K562 (cell line): Measurements from ENCODE around the gene SLC25A45. TPM values are rescaled to one million over a fixed set of nuclear protein-coding genes. Genes with fewer than 3 reads are reported as not detected.
A peak's percentile ranks its signal among the peaks of the same experiment; 100 is the strongest.

Experiments
- CC2D1A ChIP-seq: fragments of 450-650 bp; IDR thresholded peaks from 2 replicates; pipeline ENCODE4 v1.6.1; 2017; ENCODE audit warnings: mild to moderate bottlenecking
- HMG20B ChIP-seq: fragments of 250-450 bp; sonication (Bioruptor Pico); IDR thresholded peaks from 2 replicates; pipeline ENCODE4 v1.5.0; 2021; ENCODE audit warnings: mild to moderate bottlenecking
- HNRNPL ChIP-seq: fragments of 200-400 bp; formaldehyde crosslinking; IDR thresholded peaks from 2 replicates; pipeline ENCODE4 v1.6.1; 2017; ENCODE audit warnings: low read depth, mild to moderate bottlenecking, low read length
- JUNB ChIP-seq: fragments of 450-650 bp; formaldehyde crosslinking; conservative IDR thresholded peaks from 2 replicates; pipeline ENCODE4 v1.4.0; 2020; ENCODE audit warnings: mild to moderate bottlenecking
- MAFK ChIP-seq: IDR thresholded peaks from 2 replicates; pipeline ENCODE4 v1.6.1; 2011; ENCODE audit warnings: low read length, improper control_type of control experiment
- MECOM ChIP-seq: fragments of 250-450 bp; sonication (Bioruptor Pico); IDR thresholded peaks from 2 replicates; pipeline ENCODE4 v1.8.0; 2022; ENCODE audit warnings: inconsistent platforms
- MEF2A ChIP-seq: IDR thresholded peaks from 2 replicates; pipeline ENCODE4 v1.6.1; 2011; ENCODE audit warnings: low read depth, mild to moderate bottlenecking, low read length, moderate library complexity; ENCODE audit not compliant: control insufficient read depth
- MEF2D ChIP-seq: conservative IDR thresholded peaks from 2 replicates; pipeline ENCODE4 v1.6.1; 2016; ENCODE audit warnings: low read depth, missing genetic modification characterization, missing compliant biosample characterization
- RUNX1 ChIP-seq: sonication (generic); IDR thresholded peaks from 2 replicates; pipeline ENCODE4 v1.6.1; 2016; ENCODE audit warnings: antibody characterized with exemption, low read depth
- SMAD1 ChIP-seq: fragments of 150-350 bp; IDR thresholded peaks from 2 replicates; pipeline ENCODE4 v1.6.1; 2014; ENCODE audit warnings: low read length, low read depth; ENCODE audit not compliant: partially characterized antibody
- SRSF1 ChIP-seq: fragments of 200-400 bp; formaldehyde crosslinking; IDR thresholded peaks from 2 replicates; pipeline ENCODE4 v1.6.1; 2017; ENCODE audit warnings: mild to moderate bottlenecking, low read depth, low read length, moderate library complexity
- ZMIZ1 ChIP-seq, 2 experiments: fragments of 150-350 bp in 1 of 2; IDR thresholded peaks; 2 replicates each; pipeline ENCODE4 v1.6.1; 2012 to 2016; ENCODE audit warnings: low read depth in 2 of 2, low read length in 2 of 2, mild to moderate bottlenecking in 1 of 2, moderate library complexity in 1 of 2
- ZNF407 ChIP-seq: fragments of 450-650 bp; IDR thresholded peaks from 2 replicates; pipeline ENCODE4 v1.6.1; 2016; ENCODE audit warnings: low read depth
- ZNF449 ChIP-seq: fragments of 250-450 bp; sonication (Bioruptor Pico); IDR thresholded peaks from 2 replicates; pipeline ENCODE4 v1.8.0; 2022; ENCODE audit warnings: moderate library complexity, mild to moderate bottlenecking, inconsistent platforms
- ZNF668 ChIP-seq: fragments of 250-450 bp; sonication (Bioruptor Pico); IDR thresholded peaks from 2 replicates; pipeline ENCODE4 v1.8.0; 2022; ENCODE audit warnings: mild to moderate bottlenecking, inconsistent platforms
- polyA plus RNA-seq, 8 experiments: library from polyadenylated mRNA; depleted of rRNA in 4 of 8; stranded (reverse) in 5 of 8; unstranded in 3 of 8; fragments of >200 nt; fragmentation: Nextera tagmentation in 2 of 8; fragmentation: Illumina TruSeq in 1 of 8; extraction: Ambion mirVana in 2 of 8; extraction: Trizol in 1 of 8; gene quantifications; 2 replicates each; pipeline versions ENCODE4 v1.2.1 to v1.2.3, GENCODE V29; 2011 to 2014; ENCODE audit warnings: inconsistent platforms in 1 of 8, missing spikeins in 1 of 8
- total RNA-seq, 7 experiments: library from RNA; depleted of rRNA in 6 of 7; stranded (reverse); fragments of >200 nt in 6 of 7; fragmentation: Illumina TruSeq in 2 of 7; extraction: Trizol in 2 of 7; gene quantifications; 2 replicates each; pipeline versions ENCODE4 v1.2.1 to v1.2.3, GENCODE V29; 2011 to 2021; ENCODE audit warnings: low replicate concordance in 1 of 7

Gene SLC25A45
- total and polyA plus RNA-seq, 9 of the 15 experiments (the other 6 are each of a cell fraction or from before 2014, with no cell fraction given), result 0.15 to 2.3 (median 0.68) TPM

- no peak for TF ChIP-seq ZNF407
- no peak for TF ChIP-seq HMG20B
- no peak for TF ChIP-seq SRSF1
- TF ChIP-seq HNRNPL, result 0 out of 2 replicates have a peak, but pooled peaks have one; percentile 43
- TF ChIP-seq RUNX1, result no peak
- no peak for TF ChIP-seq CC2D1A
- TF ChIP-seq MEF2A, result peak; percentile 84; the same call in 1 of the 2 replicates
- no peak for TF ChIP-seq ZNF449
- peak; percentile 80 for TF ChIP-seq MEF2D (tag)
- TF ChIP-seq MECOM (CRISPR knock-in tag), result 0 out of 2 replicates have a peak, but pooled peaks have one; percentile 29
- TF ChIP-seq MAFK, result peak; percentile 84
- TF ChIP-seq ZNF668 (CRISPR knock-in tag), result no peak
- 0 out of 4 replicates have a peak, but pooled peaks of 1 of the 2 experiments have one; percentile 22 for TF ChIP-seq ZMIZ1 (IDR thresholded peaks at IDR 0.05; ENCODE audit: low read depth in 2 of 2, low read length in 2 of 2)
- peak; percentile 64 for TF ChIP-seq SMAD1
- no peak for TF ChIP-seq JUNB (CRISPR knock-in tag)
Measured at GRCh38 chr11:65419772-65420481, 37.5 kb upstream of the SLC25A45 start (continued).
